ENCODE data around the gene ULBP1. TPM values are rescaled to one million over a fixed set of nuclear protein-coding genes. Genes with fewer than 3 reads are reported as not detected.
"Not testable (repeated sequence)": the region's sequence is repeated elsewhere in the genome, so short reads cannot be mapped to it uniquely, and the experiment has no call there.

ULBP1 gene
- total RNA-seq, 1 donor from 2014 or later, result 4.1 TPM

DNA sequence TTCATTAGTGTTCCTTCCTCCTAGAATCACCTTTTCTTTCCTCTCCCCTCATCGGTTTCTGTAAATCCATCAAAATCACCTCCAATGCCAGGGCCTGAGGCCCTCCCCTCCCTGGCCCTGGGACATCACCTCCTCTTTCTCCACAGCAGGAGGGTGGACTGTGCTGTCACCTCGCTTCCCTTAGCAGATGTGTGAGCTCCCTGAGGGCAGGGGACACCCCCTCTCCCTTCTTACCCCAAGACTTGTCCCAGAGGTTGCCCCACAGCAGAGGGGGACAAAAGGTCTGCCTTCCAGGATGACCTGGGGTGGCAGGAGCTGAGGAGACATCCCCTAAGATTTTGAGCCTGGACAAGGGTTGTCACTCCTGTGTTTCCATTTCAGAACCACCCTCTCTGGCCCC, 5.9 kb downstream of the ULBP1 start:
- no peak for DNase-seq (ENCODE audit: extremely low read depth, low read depth, low spot score)

DNA sequence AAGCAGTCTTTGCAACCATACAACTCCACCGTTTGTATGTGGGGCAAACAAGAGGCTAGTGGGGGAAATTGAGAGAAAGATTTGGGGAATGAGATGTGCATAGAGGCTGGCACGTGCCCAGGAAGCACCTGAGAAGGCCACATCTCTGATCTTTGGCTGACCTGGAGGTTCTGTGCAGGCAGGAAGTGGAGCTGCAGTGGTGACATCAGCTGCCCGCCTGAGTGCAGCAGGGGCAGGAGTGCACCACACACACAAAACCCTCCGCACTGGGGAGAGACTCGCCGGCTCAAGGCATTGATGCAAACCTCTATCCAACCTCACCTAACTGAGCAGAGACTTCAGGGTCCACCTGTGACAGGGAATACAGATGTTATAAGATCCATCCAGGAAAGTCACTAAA, 10.7 kb downstream of the ULBP1 start:
- DNase-seq (ENCODE audit: extremely low read depth, low read depth, low spot score), result not testable (repeated sequence)

DNA sequence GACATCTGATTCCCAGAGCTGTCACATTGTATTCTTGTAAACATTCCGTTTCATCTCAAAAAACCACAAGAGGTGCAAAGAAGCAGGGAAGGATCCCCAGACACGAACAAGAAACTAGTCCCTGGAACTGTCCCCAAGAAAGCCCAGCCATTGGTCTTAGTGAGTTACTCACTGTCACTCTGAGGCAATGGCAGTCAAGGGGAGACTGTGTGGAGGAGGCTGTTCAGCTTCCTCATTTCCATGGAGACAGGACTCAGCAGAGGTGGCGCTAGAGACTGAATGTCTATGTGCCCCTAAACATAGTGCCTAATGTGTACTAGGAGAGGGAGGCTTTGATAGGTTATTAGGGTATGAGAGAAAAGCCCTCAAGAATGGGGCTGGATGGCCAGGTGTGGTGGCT, 11.1 kb downstream of the ULBP1 start:
- no peak for DNase-seq (ENCODE audit: extremely low read depth, low read depth, low spot score)

DNA sequence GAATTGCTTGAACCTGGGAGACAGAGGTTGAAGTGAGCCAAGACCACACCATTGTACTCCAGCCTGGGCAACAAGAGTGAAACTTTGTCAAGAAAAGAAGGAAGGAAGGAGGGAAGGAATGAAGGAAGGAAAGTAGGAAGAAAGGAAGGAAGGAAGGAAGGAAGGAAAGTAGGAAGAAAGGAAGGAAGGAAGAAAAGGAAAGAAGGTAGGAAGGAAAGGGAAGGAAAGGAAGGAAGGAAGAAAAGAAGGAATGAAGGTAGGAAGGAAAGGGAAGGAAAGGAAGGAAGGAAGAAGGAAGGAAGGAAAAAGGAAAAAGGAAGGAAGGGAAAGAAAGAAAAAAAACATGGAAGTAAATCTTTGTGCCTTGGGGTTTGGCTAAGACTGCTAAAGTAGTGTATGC, 11.7 kb downstream of the ULBP1 start:
- DNase-seq (ENCODE audit: extremely low read depth, low read depth, low spot score), result no peak

DNA sequence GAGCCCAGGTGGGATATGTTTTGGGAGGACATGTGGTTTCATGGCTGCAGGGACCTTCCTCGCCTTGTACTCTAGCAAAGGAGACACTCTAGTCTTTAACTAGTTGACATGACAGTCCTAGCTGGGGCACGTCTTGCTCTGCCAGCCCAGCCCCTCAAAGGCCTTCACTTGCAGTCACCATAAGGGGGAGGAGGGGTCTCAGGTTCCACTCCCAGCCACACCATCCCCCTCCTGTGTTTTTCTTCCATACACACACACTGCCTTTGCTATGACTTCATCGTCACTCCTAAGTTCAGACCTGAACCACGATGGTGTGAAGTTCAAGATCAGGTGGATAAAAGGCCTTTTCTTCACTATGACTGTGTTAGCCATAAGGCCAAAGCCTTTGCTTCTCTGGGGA, 13.5 kb downstream of the ULBP1 start:
- no peak for DNase-seq (ENCODE audit: extremely low read depth, low read depth, low spot score)

DNA sequence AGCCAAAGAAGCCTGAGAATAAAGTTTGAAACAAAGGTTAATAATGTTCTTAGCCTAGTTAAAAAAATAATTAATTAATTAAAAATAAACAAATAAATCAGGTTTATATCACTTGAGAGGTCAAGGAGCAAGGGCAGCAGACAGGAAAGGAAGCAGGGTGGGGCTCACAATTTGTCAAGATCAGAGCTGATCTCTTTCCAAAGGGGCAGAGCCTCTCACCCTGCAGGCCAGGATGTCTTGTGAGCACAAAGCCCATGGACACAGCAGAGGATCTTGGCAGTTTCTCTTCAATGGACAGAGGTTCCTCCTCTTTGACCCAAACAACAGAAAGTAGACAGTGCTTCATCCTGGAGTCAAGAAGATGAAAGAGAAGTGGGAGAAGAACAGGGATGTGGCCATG, 14.9 kb downstream of the ULBP1 start:
- DNase-seq (ENCODE audit: extremely low read depth, low read depth, low spot score), result no peak

DNA sequence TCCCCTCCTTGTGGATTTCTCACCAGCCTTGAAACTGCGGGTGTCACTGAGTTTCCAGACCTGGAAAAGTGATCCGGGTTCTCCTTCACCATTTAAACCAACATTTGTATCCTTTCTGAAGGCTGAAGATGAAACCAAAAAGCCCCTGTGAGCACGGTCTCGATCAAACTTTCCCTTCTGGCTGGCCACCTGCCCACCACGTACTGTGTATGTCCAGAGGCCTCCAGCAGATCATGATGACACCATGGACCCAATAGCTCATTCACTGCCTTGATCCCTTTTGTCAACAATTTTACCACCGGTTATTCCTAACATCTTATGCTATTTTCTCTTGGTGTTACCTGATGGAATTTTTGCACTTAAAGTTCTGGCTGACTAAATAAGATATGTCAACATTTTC, 15.6 kb downstream of the ULBP1 start:
- no peak for DNase-seq (ENCODE audit: extremely low read depth, low read depth, low spot score)

DNA sequence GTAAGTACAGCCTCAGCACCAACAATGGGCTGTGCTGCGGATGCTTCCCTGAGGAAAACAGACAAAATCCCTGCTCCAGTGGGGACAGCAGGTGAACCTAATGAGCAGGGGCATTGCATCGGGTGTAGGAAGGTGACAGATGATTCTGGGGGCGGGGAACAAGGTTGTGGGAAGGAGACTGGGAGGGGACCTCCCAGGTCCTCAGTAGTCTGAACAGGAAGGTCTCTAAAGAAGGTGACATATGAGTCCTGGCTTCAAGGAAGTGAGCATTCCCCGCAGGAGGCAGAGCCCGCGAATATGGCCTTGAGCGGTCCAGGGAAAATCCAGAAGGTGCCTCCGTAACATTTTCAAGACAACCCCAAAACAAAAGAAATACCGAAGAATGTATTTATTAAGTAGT, 19.4 kb downstream of the ULBP1 start:
- no peak for DNase-seq (ENCODE audit: extremely low read depth, low read depth, low spot score)

DNA sequence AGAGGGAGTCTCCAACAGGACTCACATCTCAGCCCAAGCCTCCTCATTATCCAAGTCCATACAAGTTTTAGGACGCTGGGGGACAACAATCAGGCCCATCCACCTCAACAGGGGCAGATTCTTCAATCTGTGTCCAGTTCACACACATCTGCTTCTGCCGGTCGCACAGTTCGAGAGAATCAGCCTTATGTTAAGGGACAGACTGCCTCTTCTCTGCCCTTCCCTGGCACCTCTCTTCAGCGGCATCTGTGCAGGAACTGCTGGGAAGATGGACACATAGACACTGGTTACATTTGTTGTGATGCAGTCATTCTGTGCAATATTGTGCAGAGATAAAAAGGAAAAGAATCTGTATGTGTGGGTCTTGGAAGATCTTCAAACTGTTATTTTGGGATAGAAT, 21.0 kb downstream of the ULBP1 start:
- no peak for DNase-seq (ENCODE audit: extremely low read depth, low read depth, low spot score)

DNA sequence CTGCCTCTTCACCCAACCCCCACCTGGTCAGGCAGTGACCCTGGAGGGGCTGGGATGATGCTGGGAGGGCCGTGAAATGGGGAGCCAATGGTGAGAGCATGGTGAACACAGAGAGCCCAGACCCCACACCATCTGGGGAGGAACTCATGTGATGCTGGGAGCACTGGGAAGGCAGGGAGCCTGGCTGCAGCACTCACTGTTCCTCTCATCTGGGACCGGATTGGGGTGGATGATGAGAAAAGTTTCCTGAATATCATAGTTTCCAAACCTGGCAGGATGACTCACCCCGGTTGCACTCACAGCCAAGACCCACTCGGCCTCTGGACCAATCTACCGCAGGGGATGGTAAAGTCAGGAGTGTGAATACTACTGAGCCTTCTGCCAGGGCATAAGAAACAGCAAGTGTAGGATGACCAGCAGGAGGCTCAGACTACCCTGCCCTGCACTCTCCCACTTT, 21.8 kb downstream of the ULBP1 start:
- DNase-seq (ENCODE audit: extremely low read depth, low read depth, low spot score), result no peak

DNA sequence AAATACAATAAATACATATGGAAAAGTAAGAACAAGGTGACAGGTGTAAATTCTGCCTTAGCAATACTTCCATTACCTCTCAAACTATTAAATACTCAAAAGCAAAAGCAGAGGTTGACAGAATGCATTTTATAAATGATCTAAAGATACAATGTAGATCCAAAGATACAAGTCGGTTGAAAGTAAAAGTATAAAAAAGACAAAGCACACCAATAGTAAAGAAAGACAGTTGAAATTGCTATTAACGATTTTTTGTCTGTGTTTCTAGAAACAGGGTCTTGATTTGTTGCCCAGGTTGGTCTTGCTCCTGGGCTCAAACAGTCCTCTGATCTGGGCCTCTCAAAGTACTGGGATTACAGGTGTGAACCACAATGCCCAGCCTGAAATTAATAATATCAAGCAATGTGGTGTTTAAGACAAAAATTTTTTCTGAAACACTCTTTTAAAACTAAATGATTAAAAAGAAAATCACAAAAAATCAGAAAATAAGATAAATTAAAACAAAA, 23.9 kb downstream of the ULBP1 start:
- no peak for DNase-seq (ENCODE audit: extremely low read depth, low read depth, low spot score)

DNA sequence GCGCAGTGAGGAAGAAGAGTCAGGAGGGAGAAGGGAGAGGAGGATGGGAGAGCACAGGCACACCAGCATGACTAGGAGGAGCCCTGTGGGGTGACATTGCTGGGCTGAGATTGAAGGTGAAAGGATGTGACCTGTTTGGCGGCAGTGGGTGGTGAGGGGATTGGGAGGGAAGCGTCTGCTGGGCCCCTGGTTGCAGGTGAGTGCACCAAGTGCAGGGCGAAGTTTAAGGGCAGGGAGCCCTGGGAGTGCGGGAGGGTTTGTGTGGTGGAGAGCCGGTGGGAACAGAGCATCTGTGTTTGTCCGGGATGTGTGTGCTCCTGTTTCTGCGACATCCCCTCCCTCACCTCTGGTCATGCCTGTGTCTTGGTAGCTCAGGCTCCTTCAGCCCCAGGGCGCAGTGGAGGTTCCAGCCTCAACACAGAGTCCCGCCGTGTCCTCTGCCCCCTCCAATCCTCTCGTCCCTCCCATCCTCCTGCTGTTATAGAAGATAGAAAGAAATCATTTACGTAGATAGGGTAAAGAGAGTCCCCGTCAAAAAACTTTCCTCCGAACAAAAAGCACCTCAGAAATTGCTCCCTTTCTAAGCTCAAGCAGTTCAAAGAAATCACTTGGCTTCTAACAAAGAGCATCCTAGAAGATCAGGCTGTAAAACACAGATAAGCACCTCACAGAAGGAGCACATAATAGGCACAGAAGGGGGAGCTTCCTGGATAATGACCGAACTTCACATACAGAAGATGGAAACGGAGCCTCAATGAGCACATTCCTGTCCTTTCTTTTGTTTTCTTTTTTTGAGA, 25.0 kb downstream of the ULBP1 start:
- no peak for DNase-seq (ENCODE audit: extremely low read depth, low read depth, low spot score)

DNA sequence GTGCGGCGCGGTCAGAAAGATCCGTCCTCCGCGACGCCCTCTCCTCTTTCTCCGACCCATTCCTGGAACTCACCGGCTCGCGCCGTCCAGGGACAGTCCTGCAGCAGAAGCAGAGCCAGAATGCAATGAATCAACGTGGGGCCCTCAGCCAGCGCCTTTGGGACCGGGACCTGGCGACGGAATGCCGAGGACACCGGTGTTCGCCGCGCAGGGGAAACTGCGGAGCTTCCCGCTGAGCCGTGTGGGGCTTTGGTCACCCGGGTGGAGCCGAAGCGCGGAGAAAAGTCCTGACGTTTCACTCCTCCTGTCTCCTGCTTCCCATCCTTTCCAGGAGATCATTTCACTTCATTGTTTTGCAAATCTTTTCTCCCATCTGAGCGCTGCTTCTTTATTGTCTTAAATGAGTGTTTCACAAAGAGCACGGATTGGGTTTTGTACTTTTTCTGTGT, 26.5 kb downstream of the ULBP1 start:
- no peak for DNase-seq (ENCODE audit: extremely low read depth, low read depth, low spot score)

DNA sequence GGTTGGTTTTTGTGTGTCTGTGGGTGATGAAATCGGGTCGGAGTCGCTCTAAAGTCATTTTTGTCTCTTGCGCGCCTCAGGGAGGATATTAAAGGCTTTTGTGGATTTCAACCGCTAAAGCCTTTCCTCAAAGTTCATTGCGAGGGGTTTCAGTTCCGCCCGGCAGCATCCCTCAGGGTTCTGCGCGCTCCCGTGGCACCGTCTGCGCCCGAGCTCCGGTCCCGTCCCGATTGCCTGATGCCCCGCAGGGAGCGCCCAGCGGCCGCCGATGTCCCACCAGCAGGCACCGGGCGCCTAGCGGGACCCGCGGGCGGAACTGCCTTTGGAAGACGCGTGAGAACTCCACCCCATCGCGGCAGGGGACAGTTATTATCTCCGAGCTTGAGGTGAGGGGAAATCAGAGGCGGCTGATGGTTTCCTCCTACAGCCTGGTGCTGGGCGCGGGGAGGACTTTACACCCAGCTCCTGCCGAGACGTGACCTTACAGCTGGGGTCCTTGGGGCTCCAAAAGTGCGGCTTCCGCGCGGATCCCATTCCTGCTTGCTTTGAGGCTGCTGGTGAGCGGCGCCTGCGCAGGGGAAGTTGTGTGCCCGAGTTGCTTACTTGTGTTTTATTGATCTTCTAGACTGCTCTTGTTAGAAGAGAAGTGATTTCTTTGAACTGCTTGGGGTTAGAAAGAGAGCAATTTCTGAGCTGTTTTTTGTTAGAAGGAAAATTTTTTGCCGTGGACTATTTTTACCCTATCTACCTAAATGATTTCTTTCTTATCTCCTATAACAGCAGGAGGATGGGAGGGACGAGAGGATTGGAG, 27.1 kb downstream of the ULBP1 start:
- no peak for DNase-seq (ENCODE audit: extremely low read depth, low read depth, low spot score)

DNA sequence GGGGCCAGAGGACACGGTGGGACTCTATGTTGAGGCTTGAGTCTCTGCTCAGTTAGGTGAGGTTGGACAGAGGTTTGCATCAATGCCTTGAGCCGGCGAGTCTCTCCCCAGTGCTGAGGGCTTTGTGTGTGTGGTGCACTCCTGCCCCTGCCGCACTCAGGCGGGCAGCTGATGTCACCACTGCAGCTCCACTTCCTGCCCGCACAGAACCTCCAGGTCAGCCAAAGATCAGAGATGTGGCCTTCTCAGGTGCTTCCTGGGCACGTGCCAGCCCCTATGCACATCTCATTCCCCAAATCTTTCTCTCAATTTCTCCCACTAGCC, 27.7 kb downstream of the ULBP1 start:
- DNase-seq (ENCODE audit: extremely low read depth, low read depth, low spot score), result not testable (repeated sequence)

DNA sequence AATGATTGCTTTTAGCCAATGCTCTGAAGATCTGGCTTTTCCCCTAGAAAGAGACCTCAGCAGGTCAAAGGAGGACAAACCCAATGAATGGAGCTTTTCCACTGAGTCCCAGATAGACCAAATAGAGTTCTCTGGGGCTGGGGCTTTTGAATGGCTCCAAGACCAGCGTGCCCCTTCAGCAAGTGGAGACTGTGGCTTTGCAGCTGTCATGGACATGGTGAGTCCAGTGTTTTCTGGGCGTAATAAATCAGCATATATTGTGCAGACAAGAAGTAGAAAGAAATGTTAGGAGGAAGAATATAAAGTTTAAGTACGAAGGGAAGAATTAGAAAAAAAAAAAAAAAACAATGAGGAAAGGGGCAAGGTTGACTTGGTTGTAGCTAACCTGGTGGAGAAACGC, 28.1 kb downstream of the ULBP1 start:
- DNase-seq (ENCODE audit: extremely low read depth, low read depth, low spot score), result no peak

DNA sequence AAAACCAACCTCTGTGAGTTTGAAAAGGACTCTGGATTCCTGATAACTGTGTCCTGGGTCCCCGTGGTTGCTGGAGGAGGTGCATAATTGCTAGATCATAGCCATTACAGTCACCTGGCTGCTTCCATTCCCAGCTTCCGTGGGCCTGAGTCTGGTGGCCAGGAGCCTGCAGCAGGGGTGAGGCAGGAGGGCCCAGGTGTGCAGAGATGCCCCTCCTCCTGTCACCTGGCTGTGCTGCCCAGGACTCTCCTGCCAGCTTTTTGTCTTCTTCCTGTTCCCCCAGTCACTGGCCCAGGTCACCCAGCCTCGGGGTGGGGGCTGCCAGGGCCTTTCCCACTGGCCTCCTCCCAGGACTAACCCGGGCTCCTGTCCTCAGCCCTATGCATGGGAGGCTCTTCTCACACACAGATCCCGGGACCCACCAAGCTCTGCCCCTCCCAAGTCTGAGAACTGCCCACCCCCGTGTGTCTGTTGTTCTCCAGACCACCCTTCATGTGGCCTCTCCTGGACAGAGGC, 31.6 kb downstream of the ULBP1 start:
- no peak for DNase-seq (ENCODE audit: extremely low read depth, low read depth, low spot score)

DNA sequence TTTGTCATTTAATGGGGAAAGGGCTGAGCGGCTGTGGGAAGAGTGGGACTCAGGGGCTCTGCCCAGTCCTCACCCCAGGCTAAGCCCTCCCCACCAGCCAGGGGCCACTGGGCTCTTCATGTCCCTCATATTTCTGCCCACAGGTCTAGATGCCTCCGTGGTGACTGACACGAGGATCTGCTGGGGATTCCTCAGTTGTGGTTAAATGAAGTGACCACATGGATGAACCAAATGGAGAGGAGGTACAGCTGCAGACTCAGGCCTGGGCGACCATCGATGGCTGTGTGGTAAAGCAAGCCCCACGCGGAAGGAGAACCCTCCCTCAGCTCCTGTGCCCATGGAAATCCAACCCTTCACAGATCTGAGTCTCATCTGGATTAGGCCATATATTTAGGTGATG, 32.2 kb downstream of the ULBP1 start:
- no peak for DNase-seq (ENCODE audit: extremely low read depth, low read depth, low spot score)

DNA sequence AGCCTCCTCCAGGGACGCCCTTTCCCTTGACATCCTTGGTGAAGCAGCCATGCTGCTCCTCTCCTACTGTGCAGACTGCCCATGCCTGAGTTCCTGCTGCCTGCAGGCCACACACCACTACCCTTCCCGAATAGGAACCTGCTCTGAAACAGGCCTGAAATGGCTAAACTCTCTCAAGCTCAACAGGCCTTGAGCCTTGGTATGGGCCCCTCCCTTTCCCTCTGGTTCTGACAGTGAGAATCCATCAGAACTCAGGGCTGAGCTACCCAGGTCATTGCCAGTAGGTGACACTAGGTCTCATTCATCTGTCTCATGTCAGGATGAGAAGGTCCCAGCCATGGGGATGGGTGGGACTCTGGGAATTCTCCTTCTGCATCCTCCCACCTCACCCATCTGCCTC, 35.9 kb downstream of the ULBP1 start:
- no peak for DNase-seq (ENCODE audit: extremely low read depth, low read depth, low spot score)

DNA sequence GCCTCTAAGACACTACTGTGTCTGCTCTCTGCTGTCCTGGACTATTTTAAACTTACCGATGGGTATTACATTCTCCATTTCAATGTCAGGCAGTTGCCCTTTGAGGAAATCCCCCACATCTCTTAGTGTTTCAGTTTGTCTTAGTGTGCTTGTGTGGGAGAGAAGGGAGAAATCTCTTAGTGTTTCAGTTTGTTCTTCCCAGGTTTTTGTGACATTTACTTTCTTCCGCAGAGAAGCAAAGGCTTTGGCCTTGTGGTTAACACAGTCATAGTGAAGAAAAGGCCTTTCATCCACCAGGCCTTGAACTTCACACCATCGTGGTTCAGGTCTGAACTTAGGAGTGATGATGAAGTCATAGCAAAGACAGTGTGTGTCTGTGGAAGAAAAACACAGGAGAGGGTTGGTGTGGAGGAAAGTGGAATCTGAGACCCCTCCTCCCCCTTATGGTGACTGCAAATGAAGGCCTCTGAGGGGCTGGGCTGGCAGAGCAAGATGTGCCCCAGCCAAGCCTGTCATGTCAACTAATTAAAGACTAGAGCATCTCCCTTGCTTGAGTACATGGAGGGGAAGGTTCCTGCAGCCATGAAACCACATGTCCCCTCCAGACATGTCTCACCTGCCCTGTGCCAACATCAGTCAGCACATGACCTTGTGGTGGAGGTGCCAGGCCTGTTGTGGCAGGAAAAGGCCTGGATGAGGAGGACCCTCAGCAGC, 37.7 kb downstream of the ULBP1 start:
- DNase-seq (ENCODE audit: extremely low read depth, low read depth, low spot score), result no peak

DNA sequence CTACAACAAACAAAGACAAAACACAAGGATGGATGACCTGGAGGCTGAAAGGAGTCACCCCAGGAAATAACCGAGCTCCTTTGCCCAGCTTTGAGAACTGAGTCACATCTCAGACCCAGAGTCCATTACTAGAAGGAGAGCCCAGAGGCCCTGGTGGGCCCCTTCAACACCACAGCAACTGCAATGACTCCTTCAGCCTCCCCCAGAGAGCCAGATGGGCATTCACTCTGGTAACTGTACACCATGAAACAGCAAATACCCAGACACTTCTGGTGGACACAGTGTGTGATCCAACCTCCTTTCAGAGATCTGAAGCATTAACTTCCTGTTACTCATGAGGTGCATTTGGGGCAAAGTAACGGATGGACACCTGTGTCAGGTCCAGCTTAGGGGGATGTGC, 39.0 kb downstream of the ULBP1 start:
- no peak for DNase-seq (ENCODE audit: extremely low read depth, low read depth, low spot score)
